ENCODE data around the gene ANKMY1. TPM values are rescaled to one million over a fixed set of nuclear protein-coding genes. Genes with fewer than 3 reads are reported as not detected.

ANKMY1 gene
- total RNA-seq, 2 donors from 2014 or later: 12.3 to 18.1 TPM

DNA sequence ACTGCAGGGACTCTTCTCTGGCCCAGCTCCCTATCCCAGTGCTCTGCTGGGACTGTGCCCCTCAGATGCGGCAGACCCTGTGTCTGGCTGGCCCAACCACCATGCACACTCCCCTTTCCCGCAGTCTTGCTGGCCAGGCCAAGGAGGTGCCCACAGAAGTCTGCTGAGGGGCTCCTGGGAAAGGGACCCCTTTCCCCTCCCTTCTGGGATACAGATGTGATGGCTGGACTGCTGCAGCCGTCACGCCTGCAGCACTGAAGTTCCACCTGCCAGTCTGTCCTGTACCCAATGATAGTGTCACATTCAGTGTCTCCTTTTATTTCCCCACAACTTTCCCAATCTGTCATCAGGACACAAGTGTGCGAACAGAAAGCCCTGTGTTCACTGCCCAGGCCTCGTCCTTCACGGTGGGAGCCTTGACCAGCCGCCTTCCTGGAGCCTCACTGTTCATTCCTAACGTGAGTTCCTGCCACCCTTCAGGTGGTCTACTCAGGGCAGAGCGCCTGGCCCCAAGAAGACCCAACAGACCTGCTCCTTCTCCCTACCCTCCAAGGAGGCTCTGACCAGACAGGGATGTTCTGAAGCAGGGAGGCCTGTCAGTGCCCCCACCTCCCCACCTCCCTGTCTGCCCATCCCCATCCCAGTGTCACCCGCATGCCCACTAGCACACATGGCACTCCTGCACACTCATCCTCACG is 47.1 kb downstream of the ANKMY1 start:
- DNase-seq: no peak

GRCh38 chr2:240509667-240510512 is 47.9 kb downstream of the ANKMY1 start:
- H3K27me3 ChIP-seq: no peaks in the 10 kb centered on the region
- intact Hi-C loops (cut with DNase I): loop anchor here (10.0 kb wide), 1 partner anchor 95 kb away; no protein-coding TSS in a partner anchor
- no peak overlapping the region for H3K4me3 ChIP-seq
- peak; percentile 14 for DNase-seq
- no peaks in the 10 kb centered on the region for H3K9me3 ChIP-seq
- TF ChIP-seq CTCF (IDR thresholded peaks at IDR 0.05): no peak
- no peaks in the 10 kb centered on the region for H3K36me3 ChIP-seq
- H3K4me1 ChIP-seq: no peaks in the 10 kb centered on the region
- no peak overlapping the region for H3K27ac ChIP-seq
- H3K9ac ChIP-seq (ENCODE audit: low read depth in 2 of 2, low read length in 2 of 2): no peak overlapping the region

More for the DNA sequence above, 47.1 kb downstream of the ANKMY1 start:
- H3K36me3 ChIP-seq: no peaks in the 10 kb centered on the region
- H3K9me3 ChIP-seq: no peaks in the 10 kb centered on the region
- no peak overlapping the region for H3K27ac ChIP-seq
- H3K9ac ChIP-seq (ENCODE audit: low read depth in 2 of 2, low read length in 2 of 2): no peak overlapping the region
- no peaks in the 10 kb centered on the region for H3K27me3 ChIP-seq
- intact Hi-C loops (cut with DNase I): loop anchor here (10.0 kb wide), 1 partner anchor 94 kb away; no protein-coding TSS in a partner anchor
- no peak overlapping the region for H3K4me3 ChIP-seq
- TF ChIP-seq CTCF (IDR thresholded peaks at IDR 0.05): no peak
- no peaks in the 10 kb centered on the region for H3K4me1 ChIP-seq

GRCh38 chr2:240508832-240509545 is 48.8 kb downstream of the ANKMY1 start:
- Histone ChIP-seq H3K36me3 (no peaks in the 10 kb centered on the region), H3K9ac (ENCODE audit: low read depth in 2 of 2, low read length in 2 of 2) (no peak overlapping the region), H3K4me1 (no peaks in the 10 kb centered on the region), H3K27me3 (no peaks in the 10 kb centered on the region), H3K9me3 (no peaks in the 10 kb centered on the region), H3K4me3 (no peak overlapping the region), H3K27ac (no peak overlapping the region)
- DNase-seq: peak; percentile 5
- no peak for TF ChIP-seq CTCF (IDR thresholded peaks at IDR 0.05)
- intact Hi-C loops (cut with DNase I): no loop called here

- H3K4me3 ChIP-seq: no peak overlapping the region
- no peak for TF ChIP-seq CTCF (IDR thresholded peaks at IDR 0.05)
- H3K4me1 ChIP-seq: no peaks in the 10 kb centered on the region
- no peak overlapping the region for H3K9ac ChIP-seq (ENCODE audit: low read depth in 2 of 2, low read length in 2 of 2)
- intact Hi-C loops (cut with DNase I): no loop called here
- no peaks in the 10 kb centered on the region for H3K36me3 ChIP-seq
- DNase-seq: no peak
- no peaks in the 10 kb centered on the region for H3K27me3 ChIP-seq
- no peaks in the 10 kb centered on the region for H3K9me3 ChIP-seq
- no peak overlapping the region for H3K27ac ChIP-seq
These were observed 50.0 kb downstream of the ANKMY1 start for GRCh38 chr2:240507778-240508251.

Measured in colonic mucosa (tissue), 4 donors.